ENCODE measurements around the gene POLE3. TPM values are rescaled to one million over a fixed set of nuclear protein-coding genes. Genes with fewer than 3 reads are reported as not detected.
A peak's percentile ranks its signal among the peaks of the same experiment; 100 is the strongest.

POLE3 gene
- total and polyA plus RNA-seq, 9 of the 15 experiments (the other 6 are each of a cell fraction or from before 2014, with no cell fraction given) = 52.6 to 179 (median 110) TPM

GRCh38 chr9:113380869-113381378, 29.6 kb downstream of the POLE3 start:
- FAIRE-seq (no peak), DNase-seq (ENCODE audit: extremely low read depth in 1 of 4, low spot score in 3 of 4) (no peak), ATAC-seq (no peak)
- Histone ChIP-seq H3K27ac (ENCODE audit: extremely low read depth, low read depth, low read length) (no peak overlapping the region), H3K36me3 (ENCODE audit: control insufficient read depth, insufficient read depth, low read length) (no peaks in the 10 kb centered on the region), H3K9me3 (replicated peaks; ENCODE audit: control insufficient read depth, insufficient read depth, low read depth, low read length) (no peaks in the 10 kb centered on the region), H3K4me3 (no peak overlapping the region), H2AFZ (ENCODE audit: low read depth, low read length) (peak overlapping the region; percentile 74), H4K20me1 (replicated peaks; ENCODE audit: control insufficient read depth, insufficient read depth, low read length) (no peaks in the 10 kb centered on the region), H3K79me2 (ENCODE audit: control insufficient read depth, insufficient read depth, low read length) (peaks cover 2% of the 10 kb centered on the region; the same call in 2 of the 3 replicates), H3K9ac (ENCODE audit: insufficient read depth in 1 of 2, low read depth in 2 of 2, low read length in 2 of 2) (no peak overlapping the region), H3K27me3 (ENCODE audit: control insufficient read depth in 2 of 2, insufficient read depth in 2 of 2, low read length in 2 of 2) (no peaks in the 10 kb centered on the region), H3K4me1 (replicated peaks in 1 of 2; ENCODE audit: control insufficient read depth in 2 of 2, insufficient read depth in 2 of 2, low read length in 2 of 2) (peaks cover 19% of the 10 kb centered on the region in 2 experiments; a peak in 4 of 5 replicates), H3K9me1 (ENCODE audit: control insufficient read depth, insufficient read depth, low read length) (peaks cover 3% of the 10 kb centered on the region), H3K4me2 (ENCODE audit: insufficient read depth, low read length) (no peak overlapping the region)
- ChIA-PET CTCF (ENCODE audit: low intra/inter-chr PET ratio) (no interaction called here), POLR2A (no interaction called here)
- BruUV-seq (replicated peaks) = no TSS peak
- intact Hi-C loops (cut with micrococcal nuclease) (no loop called here), in situ Hi-C loops (cut with MboI) (no loop called here)
- 60% methylated on average over 1 of the region's 1 CpG for WGBS (ENCODE audit: insufficient coverage, low coverage, missing lambda C conversion rate)
- TF ChIP-seq ZBTB2 (IDR thresholded peaks at IDR 0.05) (0 out of 2 replicates have a peak, but pooled peaks have one; percentile 25), ZBTB26 (CRISPR knock-in tag; IDR thresholded peaks at IDR 0.05) (peak; percentile 54; the same call in 1 of the 2 replicates), CUX1 (CRISPR knock-in tag; IDR thresholded peaks at IDR 0.05) (no peak), ZNF512 (tag; IDR thresholded peaks at IDR 0.05) (peak; percentile 93), MAFG (tag; conservative IDR thresholded peaks at IDR 0.05) (peak; percentile 91), MAFK (IDR thresholded peaks at IDR 0.05; ENCODE audit: low read length) (peak; percentile 82), MAFF (IDR thresholded peaks at IDR 0.05; ENCODE audit: low read length) (peak; percentile 74), PTRF (tag; IDR thresholded peaks at IDR 0.05) (no peak), RBM34 (IDR thresholded peaks at IDR 0.05; ENCODE audit: borderline replicate concordance, insufficient read depth, low read length) (no peak), RFX7 (CRISPR knock-in tag; IDR thresholded peaks at IDR 0.05) (no peak), NFXL1 (CRISPR knock-in tag; IDR thresholded peaks at IDR 0.05) (no peak), DPF2 (IDR thresholded peaks at IDR 0.05) (0 out of 2 replicates have a peak, but pooled peaks have one; percentile 28), FOS (IDR thresholded peaks at IDR 0.05; ENCODE audit: extremely low read depth, insufficient read length) (no peak), MTA1 (IDR thresholded peaks at IDR 0.05; ENCODE audit: borderline replicate concordance) (peak; percentile 80)
